Upper lobe of left lung (tissue), 4 donors: ENCODE measurements around the gene TSPAN32.

Source experiments
- CTCF ChIP-seq, 6 experiments: fragments of 450-650 bp in 4 of 6; fragments of 200-600 bp in 2 of 6; sonication (generic) in 2 of 6; IDR thresholded peaks; one replicate each; pipeline ENCODE4 v1.5.1; 2016 to 2019; ENCODE audit warnings: antibody characterized with exemption in 6 of 6
- EP300 ChIP-seq, 4 donors: sonication (generic); formaldehyde crosslinking; IDR thresholded peaks; one replicate each; pipeline ENCODE4 v1.5.1; 2017; ENCODE audit warnings: antibody characterized with exemption in 4 of 4, control low read depth in 2 of 4
- POLR2A ChIP-seq, 4 donors: fragments of 450-650 bp; IDR thresholded peaks; one replicate each; pipeline ENCODE4 v1.5.1; 2016 to 2017; ENCODE audit warnings: antibody characterized with exemption in 4 of 4, mild to moderate bottlenecking in 2 of 4
- POLR2AphosphoS5 ChIP-seq, 2 donors: sonication (generic); formaldehyde crosslinking; IDR thresholded peaks; one replicate each; pipeline ENCODE4 v1.5.1; 2017; ENCODE audit warnings: antibody characterized with exemption in 2 of 2

DNA sequence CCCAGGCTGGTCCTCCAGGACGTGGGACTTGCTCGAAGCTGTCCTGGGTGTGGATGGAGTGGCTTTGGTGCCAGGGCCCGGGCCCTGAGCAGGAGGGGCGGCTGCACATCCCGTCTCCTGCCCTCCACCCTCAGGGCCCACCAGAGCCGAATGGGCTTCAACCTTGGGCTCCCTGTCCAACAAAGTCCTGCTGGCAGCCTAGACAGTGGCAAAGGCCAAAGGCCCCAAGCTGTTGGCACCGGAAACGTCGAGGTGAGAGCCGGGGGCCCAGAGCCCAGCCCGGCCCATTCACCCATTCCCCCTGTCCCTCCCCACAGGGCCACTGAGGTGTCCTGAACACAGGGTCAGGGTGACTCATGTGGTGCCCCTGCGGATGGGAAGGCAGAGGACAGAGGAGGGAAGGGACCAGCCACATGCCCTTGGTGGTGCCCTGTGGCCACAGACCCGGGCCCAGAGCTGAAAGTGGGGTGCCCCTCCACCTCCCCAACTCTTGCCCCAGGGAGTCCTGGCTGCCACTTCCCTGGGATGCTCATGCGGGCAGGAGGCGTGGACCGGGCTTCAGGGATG is 9.1 kb downstream of the TSPAN32 start:
- TF ChIP-seq CTCF (IDR thresholded peaks at IDR 0.05) (no peak), POLR2AphosphoS5 (IDR thresholded peaks at IDR 0.05) (no peak), POLR2A (IDR thresholded peaks at IDR 0.05) (no peak), EP300 (IDR thresholded peaks at IDR 0.05) (no peak)
